ENCODE data around the gene PYCARD.
"Not testable (repeated sequence)": the region's sequence is repeated elsewhere in the genome, so short reads cannot be mapped to it uniquely, and the experiment has no call there.

PYCARD gene

DNA sequence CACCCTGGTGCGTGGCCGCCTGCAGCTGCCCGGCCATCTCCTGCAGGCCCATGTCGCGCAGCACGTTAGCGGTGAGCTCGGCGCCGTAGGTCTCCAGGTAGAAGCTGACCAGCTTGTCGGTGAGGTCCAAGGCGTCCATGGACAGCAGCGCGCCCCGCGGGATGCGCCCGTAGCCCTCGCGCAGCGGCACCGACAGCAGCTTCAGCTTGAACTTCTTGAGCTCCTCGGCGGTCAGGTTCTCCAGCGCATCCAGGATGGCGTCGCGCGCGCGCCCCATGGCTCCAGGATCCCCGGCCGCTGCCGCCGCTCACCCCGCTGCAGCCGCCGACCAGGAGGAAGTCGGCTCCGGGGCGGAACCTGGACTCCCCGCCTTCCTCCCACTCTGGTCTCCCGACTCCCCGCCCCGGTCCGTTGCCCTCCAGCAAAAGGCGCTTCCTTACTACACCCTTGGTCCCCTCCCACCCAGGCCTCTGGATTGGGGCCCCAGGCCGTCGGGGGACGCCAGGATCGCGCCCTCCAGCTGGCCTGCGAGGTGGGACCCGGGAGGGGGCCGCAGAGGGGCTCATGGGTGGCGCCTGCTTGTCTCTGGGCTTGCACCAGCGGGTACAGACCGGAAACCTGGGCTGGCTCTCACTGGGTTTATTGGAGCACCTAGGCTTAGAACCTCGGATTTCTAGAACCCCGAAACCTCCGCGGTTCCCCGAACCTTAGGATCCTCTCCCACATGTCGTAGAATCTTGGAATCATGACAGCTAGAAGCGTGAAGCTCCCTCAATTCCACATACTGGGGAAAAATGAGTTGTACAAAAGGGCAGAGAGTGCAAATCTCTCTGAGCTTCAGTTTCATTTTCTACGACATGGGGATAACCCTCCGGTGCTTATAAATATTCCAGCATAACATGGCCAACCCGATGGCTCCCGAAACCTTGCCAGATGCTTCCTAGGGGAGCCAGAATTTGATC, at the start of gene PYCARD:
TSS of gene PYCARD (minus strand) at position 347 of the 962 bp plus-strand sequence. CDS start at position 277, 70 bp downstream.
- no peaks in the 10 kb centered on the region for H3K9me3 ChIP-seq (ENCODE audit: control insufficient read depth, low read length)
- DNase-seq (ENCODE audit: low read depth) = peak; percentile 54
- H3K27me3 ChIP-seq (replicated peaks; ENCODE audit: control insufficient read depth, insufficient read depth, low read length) = peaks cover 13% of the 10 kb centered on the region
- peak within 1 kb of the TSS; percentile 84 for H3K9ac ChIP-seq (ENCODE audit: low read length)
- H3K36me3 ChIP-seq (ENCODE audit: control insufficient read depth, insufficient read depth, low read length, severe bottlenecking) = peaks cover 7% of the 10 kb centered on the region
- peak within 1 kb of the TSS; percentile 84 for H3K4me3 ChIP-seq (ENCODE audit: low read length)
- peaks cover 28% of the 10 kb centered on the region for H3K4me1 ChIP-seq (ENCODE audit: control insufficient read depth, insufficient read depth, low read length)

DNA sequence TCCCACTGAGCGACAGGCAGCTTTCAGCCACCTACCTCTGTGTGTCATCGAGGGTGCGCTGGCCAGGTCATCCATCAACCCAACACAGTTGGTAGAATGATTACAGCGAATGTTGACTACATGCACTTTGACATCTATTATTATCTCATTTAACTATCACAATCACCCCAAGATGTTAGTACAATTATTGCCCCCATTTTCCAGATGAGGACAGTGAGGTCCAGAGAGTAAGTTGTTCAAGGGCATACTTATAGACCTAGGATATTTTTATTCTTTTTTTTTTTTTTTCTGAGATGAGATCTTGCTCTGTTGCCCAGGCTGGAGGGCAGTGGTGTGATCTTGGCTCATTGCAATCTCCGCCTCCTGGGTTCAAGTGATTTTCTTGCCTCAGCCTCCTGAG, 48.9 kb upstream of the PYCARD start:
- no peak overlapping the region for H3K4me3 ChIP-seq (ENCODE audit: low read length)
- H3K9ac ChIP-seq (ENCODE audit: low read length) = no peak overlapping the region
- H3K27me3 ChIP-seq (replicated peaks; ENCODE audit: control insufficient read depth, insufficient read depth, low read length) = peaks cover 23% of the 10 kb centered on the region
- DNase-seq (ENCODE audit: low read depth) = no peak
- no peaks in the 10 kb centered on the region for H3K9me3 ChIP-seq (ENCODE audit: control insufficient read depth, low read length)
- H3K36me3 ChIP-seq (ENCODE audit: control insufficient read depth, insufficient read depth, low read length, severe bottlenecking) = no peaks in the 10 kb centered on the region
- H3K4me1 ChIP-seq (ENCODE audit: control insufficient read depth, insufficient read depth, low read length) = peaks cover 9% of the 10 kb centered on the region

DNA sequence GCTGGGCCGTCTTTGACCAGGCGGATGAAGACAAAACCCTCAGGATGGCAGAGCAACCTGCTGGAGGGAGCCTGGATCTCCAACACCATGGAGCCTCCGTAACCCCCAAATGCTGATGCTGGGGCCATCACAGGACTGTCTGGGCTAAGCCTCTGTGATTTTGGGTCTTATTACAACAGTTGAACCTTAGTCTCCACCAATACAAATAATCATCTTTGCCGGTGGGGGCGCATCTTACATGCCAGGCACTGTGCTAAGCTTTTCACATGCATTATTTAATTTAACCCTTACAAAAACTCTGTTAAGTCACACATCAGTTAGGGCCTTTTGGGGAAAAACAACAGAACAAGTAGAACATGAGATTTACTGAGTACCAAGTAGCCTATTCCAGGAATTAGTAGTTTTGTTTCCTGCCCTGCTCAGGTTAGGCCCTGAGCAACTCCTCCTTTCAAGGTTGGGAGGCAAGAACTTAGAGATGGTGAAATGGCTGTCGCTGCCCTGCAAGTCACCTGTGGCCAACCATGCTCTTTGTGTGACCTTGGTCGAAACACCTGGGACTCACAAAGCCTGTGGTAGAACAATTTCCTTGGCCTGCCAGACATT, 48.3 kb upstream of the PYCARD start:
- Histone ChIP-seq H3K36me3 (ENCODE audit: control insufficient read depth, insufficient read depth, low read length, severe bottlenecking) (no peaks in the 10 kb centered on the region), H3K4me3 (ENCODE audit: low read length) (no peak overlapping the region), H3K27me3 (replicated peaks; ENCODE audit: control insufficient read depth, insufficient read depth, low read length) (peaks cover 26% of the 10 kb centered on the region), H3K9ac (ENCODE audit: low read length) (no peak overlapping the region), H3K9me3 (ENCODE audit: control insufficient read depth, low read length) (no peaks in the 10 kb centered on the region), H3K4me1 (ENCODE audit: control insufficient read depth, insufficient read depth, low read length) (peaks cover 9% of the 10 kb centered on the region)
- DNase-seq (ENCODE audit: low read depth) = no peak

DNA sequence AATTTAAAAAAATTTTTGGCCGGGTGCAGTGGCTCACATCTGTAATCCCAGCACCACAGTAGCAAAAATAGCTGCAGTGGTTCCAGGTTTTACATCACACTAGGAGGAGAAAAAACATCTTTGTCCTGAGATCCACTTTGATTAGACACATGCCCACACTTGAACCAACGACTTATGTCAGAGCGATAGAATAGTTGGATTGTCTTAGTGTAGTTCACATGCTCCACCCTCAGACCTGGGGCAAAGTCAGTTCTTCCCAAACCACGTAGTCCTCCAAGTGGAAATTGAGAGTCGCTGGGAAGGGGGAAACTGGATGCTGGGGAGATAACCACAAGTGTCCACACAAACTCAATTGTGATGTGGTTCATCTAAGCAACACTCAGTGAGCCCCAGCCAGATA, 45.8 kb upstream of the PYCARD start:
- no peak for DNase-seq (ENCODE audit: low read depth)

DNA sequence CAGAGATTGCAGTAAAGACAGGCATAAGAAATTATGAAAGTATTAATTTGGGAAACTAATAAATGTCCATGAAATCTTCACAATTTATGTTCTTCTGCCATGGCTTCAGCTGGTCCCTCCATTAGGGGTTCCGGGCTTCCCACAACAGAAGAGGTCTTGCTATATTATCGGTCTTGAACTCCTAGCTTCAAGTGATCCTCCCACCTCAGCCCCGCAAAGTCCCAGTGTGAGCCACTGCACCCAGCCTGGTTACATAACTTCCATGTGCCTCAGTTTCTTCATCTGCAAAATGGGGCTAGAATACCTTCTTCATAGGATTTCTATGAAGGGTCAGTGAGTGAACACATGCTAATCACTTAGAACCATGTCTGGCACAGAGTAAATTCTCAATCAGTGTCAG, 43.7 kb upstream of the PYCARD start:
- Histone ChIP-seq H3K9ac (ENCODE audit: low read length) (no peak overlapping the region), H3K4me3 (ENCODE audit: low read length) (no peak overlapping the region)
- DNase-seq (ENCODE audit: low read depth) = no peak

More for the DNA sequence above, 45.8 kb upstream of the PYCARD start:
- no peaks in the 10 kb centered on the region for H3K36me3 ChIP-seq (ENCODE audit: control insufficient read depth, insufficient read depth, low read length, severe bottlenecking)
- H3K4me1 ChIP-seq (ENCODE audit: control insufficient read depth, insufficient read depth, low read length) = peaks cover 3% of the 10 kb centered on the region
- H3K9ac ChIP-seq (ENCODE audit: low read length) = no peak overlapping the region
- H3K27me3 ChIP-seq (replicated peaks; ENCODE audit: control insufficient read depth, insufficient read depth, low read length) = peaks cover 26% of the 10 kb centered on the region
- no peaks in the 10 kb centered on the region for H3K9me3 ChIP-seq (ENCODE audit: control insufficient read depth, low read length)
- H3K4me3 ChIP-seq (ENCODE audit: low read length) = no peak overlapping the region

DNA sequence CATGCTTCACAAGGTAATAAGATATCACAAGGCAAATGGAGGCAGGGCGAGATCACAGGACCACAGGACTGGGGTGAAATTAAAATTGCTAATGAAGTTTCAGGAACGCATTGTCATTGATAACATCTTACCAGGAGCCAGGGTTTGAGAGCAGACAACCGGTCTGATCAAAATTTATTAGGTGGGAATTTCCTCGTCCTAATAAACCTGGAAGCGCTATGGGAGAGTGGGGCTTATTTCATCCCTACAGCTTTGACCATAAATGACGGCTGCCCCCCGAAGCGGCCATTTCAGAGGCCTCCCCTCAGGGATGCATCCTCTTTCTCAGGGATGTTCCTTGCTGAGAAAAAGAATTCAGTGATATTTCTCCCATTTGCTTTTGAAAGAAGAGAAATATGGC, 43.0 kb upstream of the PYCARD start:
- peaks cover 26% of the 10 kb centered on the region for H3K27me3 ChIP-seq (replicated peaks; ENCODE audit: control insufficient read depth, insufficient read depth, low read length)
- not testable (repeated sequence) for H3K4me1 ChIP-seq (ENCODE audit: control insufficient read depth, insufficient read depth, low read length); H3K4me3 ChIP-seq (ENCODE audit: low read length); DNase-seq (ENCODE audit: low read depth); H3K9me3 ChIP-seq (ENCODE audit: control insufficient read depth, low read length); H3K9ac ChIP-seq (ENCODE audit: low read length); H3K36me3 ChIP-seq (ENCODE audit: control insufficient read depth, insufficient read depth, low read length, severe bottlenecking)

More for the DNA sequence above, 43.7 kb upstream of the PYCARD start:
- Histone ChIP-seq H3K9me3 (ENCODE audit: control insufficient read depth, low read length) (no peaks in the 10 kb centered on the region), H3K36me3 (ENCODE audit: control insufficient read depth, insufficient read depth, low read length, severe bottlenecking) (no peaks in the 10 kb centered on the region), H3K4me1 (ENCODE audit: control insufficient read depth, insufficient read depth, low read length) (peaks cover 4% of the 10 kb centered on the region), H3K27me3 (replicated peaks; ENCODE audit: control insufficient read depth, insufficient read depth, low read length) (peaks cover 26% of the 10 kb centered on the region)

DNA sequence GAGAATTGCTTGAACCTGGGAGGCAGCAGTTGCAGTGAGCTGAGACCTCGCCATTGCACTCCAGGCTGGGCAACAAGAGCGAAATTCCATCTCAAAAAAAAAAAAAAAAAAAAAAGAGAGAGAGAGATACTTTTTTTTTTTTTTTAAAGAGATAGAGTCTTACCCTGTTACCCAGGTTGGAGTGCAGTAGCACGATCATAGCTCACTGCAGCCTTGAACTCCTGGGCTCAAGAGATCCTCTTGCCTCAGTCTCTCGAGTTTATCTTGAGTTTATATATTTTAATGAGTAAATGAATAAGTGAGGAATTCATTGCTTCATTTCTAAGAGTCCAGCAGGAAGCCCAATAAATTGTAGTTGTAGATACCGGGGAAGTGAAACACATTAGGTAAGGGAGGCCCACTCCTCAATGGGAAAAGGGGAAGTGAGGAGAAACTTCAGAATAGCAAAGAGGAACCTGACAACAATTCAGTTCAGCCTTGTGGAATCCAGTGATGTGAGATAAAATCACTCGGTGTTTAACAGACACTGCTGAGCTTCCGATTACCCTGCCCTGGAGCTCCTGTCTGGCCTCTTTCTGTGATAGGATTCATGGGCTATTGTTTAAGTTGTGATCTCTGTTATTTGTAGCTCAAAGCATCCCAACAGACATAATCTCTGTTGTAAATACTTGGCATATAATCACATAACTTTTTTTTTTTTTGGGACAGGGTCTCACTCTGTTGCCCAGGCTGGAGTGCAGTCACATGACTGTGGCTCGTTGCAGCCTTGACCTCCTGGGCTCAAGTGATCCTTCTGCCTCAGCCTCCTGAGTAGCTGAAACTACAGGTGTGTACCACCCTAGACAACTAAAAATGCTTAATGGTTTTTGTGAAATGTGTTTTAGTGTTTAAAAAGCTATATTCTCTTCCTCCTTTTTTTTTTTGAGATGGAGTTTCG, 41.4 kb upstream of the PYCARD start:
- H3K27me3 ChIP-seq (replicated peaks; ENCODE audit: control insufficient read depth, insufficient read depth, low read length) = peaks cover 27% of the 10 kb centered on the region
- no peak overlapping the region for H3K4me3 ChIP-seq (ENCODE audit: low read length)
- H3K4me1 ChIP-seq (ENCODE audit: control insufficient read depth, insufficient read depth, low read length) = peaks cover 4% of the 10 kb centered on the region
- H3K36me3 ChIP-seq (ENCODE audit: control insufficient read depth, insufficient read depth, low read length, severe bottlenecking) = no peaks in the 10 kb centered on the region
- no peaks in the 10 kb centered on the region for H3K9me3 ChIP-seq (ENCODE audit: control insufficient read depth, low read length)
- no peak for DNase-seq (ENCODE audit: low read depth)
- no peak overlapping the region for H3K9ac ChIP-seq (ENCODE audit: low read length)

DNA sequence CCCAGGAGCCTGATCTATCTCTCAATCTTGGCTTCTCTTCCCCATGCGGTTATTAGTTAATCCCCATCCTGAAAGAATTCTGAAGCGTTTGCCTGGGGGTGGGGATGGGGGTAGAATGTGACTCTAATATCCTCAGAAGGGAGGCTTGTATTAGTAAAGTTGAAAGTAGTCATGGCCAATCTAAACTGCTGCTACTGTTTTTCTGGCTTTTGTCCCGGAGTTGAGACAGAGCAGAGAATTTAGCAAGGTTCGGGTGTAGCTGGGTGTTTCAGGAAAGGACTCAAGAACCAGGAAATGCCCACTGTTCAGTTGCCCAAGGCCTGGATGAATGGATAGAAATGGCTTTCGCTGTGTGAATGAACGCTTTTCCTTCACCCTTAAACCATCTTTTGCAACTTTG, 39.6 kb upstream of the PYCARD start:
- H3K9ac ChIP-seq (ENCODE audit: low read length) = no peak overlapping the region
- H3K36me3 ChIP-seq (ENCODE audit: control insufficient read depth, insufficient read depth, low read length, severe bottlenecking) = no peaks in the 10 kb centered on the region
- no peaks in the 10 kb centered on the region for H3K9me3 ChIP-seq (ENCODE audit: control insufficient read depth, low read length)
- H3K27me3 ChIP-seq (replicated peaks; ENCODE audit: control insufficient read depth, insufficient read depth, low read length) = peaks cover 15% of the 10 kb centered on the region
- DNase-seq (ENCODE audit: low read depth) = peak; percentile 8
- no peak overlapping the region for H3K4me3 ChIP-seq (ENCODE audit: low read length)
- H3K4me1 ChIP-seq (ENCODE audit: control insufficient read depth, insufficient read depth, low read length) = peaks cover 4% of the 10 kb centered on the region

DNA sequence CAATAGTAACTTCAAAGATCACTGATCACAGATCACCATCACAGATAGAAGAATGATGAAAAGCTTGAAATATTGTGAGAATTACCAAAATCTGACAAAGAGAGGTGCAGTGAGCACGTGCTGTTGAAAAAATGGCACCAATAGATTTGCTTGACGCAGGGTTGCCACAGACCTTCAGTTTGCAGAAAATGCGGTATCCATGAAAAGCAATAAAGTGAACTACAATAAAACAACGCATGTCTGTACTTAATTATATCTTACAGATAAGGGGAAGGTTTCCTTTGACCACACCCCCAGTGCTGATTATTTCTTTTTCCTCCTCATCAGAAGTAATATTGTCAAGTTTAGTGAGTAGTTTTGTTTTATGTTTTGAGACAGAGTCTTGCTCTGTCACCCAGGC, 35.5 kb upstream of the PYCARD start:
- peaks cover 7% of the 10 kb centered on the region for H3K27me3 ChIP-seq (replicated peaks; ENCODE audit: control insufficient read depth, insufficient read depth, low read length)
- peaks cover 6% of the 10 kb centered on the region for H3K9me3 ChIP-seq (ENCODE audit: control insufficient read depth, low read length)
- no peak for DNase-seq (ENCODE audit: low read depth)
- H3K36me3 ChIP-seq (ENCODE audit: control insufficient read depth, insufficient read depth, low read length, severe bottlenecking) = no peaks in the 10 kb centered on the region
- H3K4me3 ChIP-seq (ENCODE audit: low read length) = no peak overlapping the region
- no peak overlapping the region for H3K9ac ChIP-seq (ENCODE audit: low read length)
- H3K4me1 ChIP-seq (ENCODE audit: control insufficient read depth, insufficient read depth, low read length) = peaks cover 4% of the 10 kb centered on the region

DNA sequence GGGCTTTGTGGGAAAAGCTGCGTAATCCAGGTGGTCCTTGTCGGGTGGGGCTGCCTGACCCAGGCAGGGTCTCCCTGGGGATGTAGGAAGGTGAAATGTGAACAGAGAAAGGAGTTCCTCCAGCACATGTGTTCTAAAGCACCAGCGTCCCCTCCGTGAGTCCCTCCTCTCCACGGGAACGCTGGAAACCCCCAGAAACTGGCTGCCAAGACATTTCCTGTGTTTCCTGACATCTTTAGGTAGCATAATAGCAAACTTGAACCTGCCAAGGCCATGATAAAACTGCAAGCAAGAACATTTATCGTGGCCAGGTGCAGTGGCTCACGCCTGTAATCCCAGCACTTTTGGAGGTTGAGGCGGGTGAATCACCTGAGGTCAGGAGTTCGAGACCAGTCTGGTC, 26.9 kb upstream of the PYCARD start:
- no peak for DNase-seq (ENCODE audit: low read depth)
- no peak overlapping the region for H3K4me3 ChIP-seq (ENCODE audit: low read length)
- H3K36me3 ChIP-seq (ENCODE audit: control insufficient read depth, insufficient read depth, low read length, severe bottlenecking) = no peaks in the 10 kb centered on the region
- H3K9ac ChIP-seq (ENCODE audit: low read length) = no peak overlapping the region
- H3K9me3 ChIP-seq (ENCODE audit: control insufficient read depth, low read length) = no peaks in the 10 kb centered on the region
- no peaks in the 10 kb centered on the region for H3K4me1 ChIP-seq (ENCODE audit: control insufficient read depth, insufficient read depth, low read length)
- H3K27me3 ChIP-seq (replicated peaks; ENCODE audit: control insufficient read depth, insufficient read depth, low read length) = no peaks in the 10 kb centered on the region

DNA sequence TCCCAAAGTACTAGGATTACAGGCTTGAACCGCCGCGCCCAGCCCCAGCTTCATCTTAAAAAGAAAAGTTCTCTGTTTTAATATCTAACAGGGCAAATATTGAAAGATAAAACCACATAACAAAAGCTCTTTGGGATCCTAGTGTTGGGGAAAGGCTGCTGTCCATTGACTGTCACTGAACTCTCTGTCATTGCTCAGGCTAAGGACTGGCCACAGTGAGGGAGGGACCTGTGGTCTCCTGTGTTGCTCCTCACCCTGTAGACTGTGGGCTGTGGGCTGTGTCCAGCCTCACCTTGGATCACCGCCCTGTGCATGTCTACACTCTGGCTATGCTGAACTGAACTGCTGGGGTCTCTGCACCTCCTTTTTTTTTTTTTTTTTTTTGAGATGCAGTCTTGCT, 25.6 kb upstream of the PYCARD start:
- H3K27me3 ChIP-seq (replicated peaks; ENCODE audit: control insufficient read depth, insufficient read depth, low read length) = peaks cover under 1% of the 10 kb centered on the region
- DNase-seq (ENCODE audit: low read depth) = no peak
- no peaks in the 10 kb centered on the region for H3K36me3 ChIP-seq (ENCODE audit: control insufficient read depth, insufficient read depth, low read length, severe bottlenecking)
- H3K4me1 ChIP-seq (ENCODE audit: control insufficient read depth, insufficient read depth, low read length) = no peaks in the 10 kb centered on the region
- no peak overlapping the region for H3K9ac ChIP-seq (ENCODE audit: low read length)
- no peak overlapping the region for H3K4me3 ChIP-seq (ENCODE audit: low read length)
- no peaks in the 10 kb centered on the region for H3K9me3 ChIP-seq (ENCODE audit: control insufficient read depth, low read length)
